Measurements from ENCODE around the gene TBXA2R.
"Not testable (repeated sequence)": the region's sequence is repeated elsewhere in the genome, so short reads cannot be mapped to it uniquely, and the experiment has no call there.

The TBXA2R gene

DNA sequence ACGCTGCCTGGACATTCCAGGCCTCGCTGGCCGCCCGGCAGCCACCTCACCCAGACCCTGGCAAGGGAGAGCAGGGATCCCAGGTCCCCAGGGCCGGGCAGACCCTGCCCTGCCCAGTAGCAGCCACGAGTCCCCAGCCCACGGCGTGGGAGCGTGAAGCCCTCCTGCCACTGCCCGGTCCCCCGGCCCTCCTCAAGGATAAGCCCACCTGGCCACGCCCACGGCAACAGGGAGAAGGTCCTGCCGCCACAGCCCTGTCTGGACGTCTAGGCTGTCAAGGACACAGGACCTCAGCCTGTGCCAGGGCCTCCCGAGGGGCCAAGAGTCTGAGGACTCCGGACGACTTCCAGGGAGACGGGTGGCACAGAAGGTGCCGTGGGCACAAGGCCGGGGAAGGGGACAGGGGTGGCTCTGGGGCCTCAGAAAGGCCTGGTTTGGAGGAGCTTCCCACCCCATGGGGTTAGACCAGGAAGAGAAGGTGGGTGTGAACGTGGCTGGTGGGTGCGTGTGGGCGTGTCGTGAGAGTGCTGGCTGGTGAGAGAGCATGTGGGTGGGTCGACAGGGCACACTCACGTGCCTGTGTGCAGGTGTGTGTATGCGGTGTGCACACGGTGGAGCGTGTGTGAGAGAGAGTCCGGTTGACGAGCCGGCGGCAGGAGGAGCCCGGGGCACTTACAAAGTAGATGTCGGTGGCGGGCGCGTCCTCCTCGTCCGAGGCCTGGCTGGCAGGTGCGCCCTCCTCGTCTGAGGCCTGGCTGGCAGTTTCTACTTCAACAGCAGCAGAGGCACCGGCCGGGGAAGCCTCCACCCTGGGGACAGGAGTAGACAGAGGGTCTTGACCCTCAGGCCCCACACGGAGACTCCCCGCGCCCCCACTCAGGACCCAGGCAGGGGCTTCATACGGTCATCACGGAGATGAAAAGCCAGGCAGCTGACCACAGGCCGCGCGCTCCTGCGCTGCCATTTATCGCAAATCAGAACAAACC, 31.8 kb upstream of the TBXA2R start:
- DNase-seq, result no peak

DNA sequence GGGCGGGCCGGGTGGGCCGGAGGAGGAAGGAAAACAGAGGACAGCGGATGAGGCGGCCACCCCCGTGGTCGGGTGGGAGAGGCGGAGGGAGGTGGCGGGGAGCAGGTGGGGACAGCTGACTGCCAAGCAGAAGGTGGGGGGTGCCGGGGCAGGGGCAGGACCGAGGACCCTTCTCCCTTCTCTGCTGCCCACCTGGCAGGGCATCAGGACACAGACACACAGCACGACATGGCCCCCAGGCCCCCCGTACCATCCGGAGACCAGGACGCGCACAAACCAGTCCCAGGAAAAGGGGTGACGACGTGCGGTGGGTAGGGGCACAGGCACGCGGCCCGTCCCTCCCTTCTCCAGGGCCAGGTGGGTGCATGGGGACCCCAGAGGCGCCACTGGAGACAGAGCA, 30.9 kb upstream of the TBXA2R start:
- no peak for DNase-seq

DNA sequence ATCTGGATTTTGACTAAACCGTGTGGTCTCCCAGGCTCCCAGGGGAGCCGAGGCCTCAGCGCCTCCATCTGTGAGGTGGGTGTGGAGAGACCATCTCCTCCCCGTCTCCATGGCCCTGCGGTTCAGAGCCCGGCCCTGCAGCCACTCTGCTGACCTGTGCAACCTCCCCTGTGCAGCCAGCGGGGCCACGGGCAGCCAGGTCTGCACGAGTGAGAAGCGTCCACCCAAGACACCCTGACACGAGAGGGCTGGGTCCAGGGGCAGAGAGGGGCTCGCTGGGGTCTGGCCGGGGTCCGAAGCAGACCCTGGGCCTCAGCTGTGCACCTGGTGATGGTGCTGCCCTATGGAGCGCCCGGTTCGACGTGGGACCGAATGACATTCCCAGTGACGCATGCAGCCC, 30.3 kb upstream of the TBXA2R start:
- DNase-seq, result no peak

DNA sequence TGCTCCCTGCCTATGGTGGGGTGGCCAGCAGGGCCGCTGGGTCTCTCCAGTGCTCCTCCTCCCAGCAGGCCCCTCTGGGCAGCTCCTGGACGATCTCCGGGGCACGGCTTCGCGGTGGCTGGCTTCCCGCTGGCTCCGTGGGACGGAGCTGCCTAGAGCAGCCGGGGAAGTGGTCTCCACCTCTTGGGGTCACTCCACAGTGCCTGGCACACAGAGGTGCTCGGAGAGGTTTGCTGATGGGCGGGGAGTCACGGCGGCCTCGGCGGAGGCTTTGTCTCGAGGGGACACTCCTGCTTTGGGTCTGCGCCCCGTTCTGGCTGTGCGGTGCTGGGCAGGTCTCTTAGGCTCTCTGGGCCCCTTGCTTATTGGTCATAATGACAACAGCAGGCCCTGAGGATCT, 29.8 kb upstream of the TBXA2R start:
- DNase-seq, result no peak

- no peak for DNase-seq
Observed at GRCh38 chr19:3634496-3635045, 27.9 kb upstream of the TBXA2R start.

DNA sequence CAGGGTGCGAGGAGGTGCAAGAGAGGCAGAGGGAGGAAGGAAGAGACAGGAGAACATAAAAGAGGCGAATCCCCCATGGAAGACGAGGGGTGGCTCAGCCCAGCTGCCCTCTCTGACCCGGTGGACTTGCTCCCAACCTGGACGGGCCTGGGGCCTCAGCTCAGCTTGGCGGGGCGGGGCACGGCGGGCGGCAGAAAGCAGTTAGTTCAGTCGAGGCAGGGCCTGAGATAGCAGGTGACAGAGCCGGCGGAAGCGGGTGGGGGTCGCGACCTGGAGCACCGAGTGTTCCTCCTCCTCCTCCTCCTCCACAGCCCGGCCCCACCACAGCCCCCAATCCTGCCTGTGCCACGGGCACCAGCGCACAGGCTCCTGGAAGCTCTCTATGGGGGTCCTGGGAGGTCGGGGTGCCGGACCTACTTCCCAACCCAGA, 26.9 kb upstream of the TBXA2R start:
- DNase-seq, result no peak

DNA sequence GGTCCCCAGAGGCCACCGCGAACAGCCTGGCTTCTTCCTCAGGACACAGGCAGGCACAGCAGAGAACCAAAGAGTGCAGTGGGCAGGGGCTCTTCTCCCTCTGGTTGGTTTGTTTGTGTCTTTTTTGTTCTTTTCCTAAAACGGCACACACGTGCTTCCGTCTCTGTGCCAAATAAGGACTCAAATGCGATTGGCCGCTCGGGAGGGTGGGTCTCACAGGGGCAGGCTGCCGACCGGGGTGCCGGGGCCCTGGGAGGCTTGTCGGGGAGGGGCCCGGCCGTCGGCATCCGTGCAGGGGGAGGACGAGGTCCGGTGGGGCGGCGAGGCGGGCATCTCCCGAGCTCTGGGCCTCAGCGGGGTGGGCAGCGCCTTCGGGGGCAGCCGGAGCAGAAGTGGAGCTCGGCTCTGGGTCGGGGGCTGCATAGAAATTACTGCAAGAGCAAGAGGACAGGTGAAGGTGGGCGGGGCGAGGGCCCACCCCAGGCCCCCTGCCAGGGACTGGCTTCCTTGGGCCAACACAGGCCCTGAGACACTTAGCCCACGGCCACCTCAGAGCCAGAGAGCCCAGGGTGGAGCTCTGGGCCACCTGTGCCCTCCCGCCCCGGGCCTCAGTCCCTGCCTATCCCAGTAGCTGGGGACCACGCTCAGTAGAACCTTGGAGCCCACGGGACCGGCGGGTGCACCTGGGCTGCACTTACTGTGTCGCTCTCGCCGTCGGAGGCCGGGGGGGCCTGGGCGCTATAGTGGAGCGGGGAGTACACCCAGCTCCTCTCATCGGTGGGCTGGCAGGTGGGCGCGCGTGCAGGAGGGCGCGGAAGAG, 26.3 kb upstream of the TBXA2R start:
- no peak for DNase-seq

GRCh38 chr19:3632098-3632497, 25.4 kb upstream of the TBXA2R start:
- DNase-seq, result no peak

DNA sequence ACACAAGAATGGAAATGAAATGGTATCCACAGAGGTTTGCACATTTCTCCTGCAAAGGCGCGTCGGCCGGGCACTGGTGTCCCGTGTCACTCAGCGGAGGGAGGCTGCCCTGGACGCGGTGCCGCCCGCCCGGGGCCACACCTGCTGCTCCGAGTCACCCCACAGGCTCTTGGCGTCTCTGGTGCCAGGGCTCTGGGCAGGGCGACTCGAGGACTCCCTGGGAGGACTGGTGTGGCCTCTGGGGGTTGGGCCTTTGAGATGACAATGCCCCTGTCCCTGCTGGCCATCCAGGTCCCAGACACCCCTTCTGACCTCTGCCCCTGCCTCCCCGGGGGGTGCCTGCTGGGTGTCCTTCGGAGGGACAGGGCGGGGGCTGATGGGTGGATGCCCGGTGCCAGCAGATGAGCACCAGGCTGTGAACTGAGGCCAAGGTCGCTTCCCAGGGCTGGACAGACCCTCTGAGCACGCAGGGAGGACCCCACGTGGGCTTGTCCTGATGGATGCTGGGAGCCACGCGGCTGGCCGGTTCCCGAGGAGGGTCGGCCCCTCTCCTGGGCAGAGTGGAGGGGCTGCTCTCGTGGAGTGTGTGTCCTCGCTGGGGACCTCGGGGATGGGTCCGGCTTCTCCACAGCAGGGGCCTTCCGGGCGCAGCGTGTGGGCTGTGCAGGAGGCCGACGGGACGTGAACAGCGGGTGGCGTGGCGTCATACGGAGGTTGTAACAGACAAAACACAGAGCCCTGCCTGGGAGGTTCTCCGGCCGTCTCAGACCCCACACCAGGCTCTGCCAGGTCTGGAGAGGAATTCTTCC, 24.6 kb upstream of the TBXA2R start:
- no peak for DNase-seq

DNA sequence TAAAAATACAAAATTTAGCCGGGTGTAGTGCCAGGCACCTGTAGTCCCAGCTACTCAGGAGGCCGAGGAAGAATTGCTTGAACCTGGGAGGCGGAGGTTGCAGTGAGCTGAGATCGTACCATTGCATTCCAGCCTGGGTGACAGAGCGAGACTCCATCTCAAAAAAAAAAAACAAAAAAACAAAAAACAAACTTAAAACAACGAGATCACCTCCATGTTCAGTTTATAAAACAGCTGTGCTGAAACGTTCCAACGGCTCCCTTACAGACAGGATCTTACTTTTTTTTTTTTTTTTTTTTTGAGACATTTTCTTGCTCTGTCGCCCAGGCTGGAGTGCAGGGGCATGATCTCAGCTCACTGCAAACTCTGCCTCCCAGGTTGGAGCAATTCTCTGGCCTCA, 22.1 kb upstream of the TBXA2R start:
- not testable (repeated sequence) for DNase-seq

DNA sequence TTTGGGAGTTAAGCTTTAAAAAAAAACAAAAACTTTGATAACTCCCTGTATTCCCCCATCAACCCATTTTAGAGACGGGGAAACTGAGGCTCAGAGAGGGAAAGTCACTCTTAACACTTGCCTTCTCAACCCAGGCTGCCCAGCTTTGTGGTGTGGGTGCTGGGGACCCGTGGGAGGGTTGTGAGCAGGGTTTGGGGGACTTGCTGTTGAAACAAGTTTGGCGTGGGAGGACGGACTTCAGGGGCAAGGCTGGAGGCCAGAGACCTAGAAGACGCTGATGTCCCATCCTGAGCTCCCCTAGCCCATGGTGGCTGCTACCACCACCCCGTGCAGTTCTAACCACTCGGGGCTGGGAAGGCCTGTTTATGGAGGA, 20.7 kb upstream of the TBXA2R start:
- DNase-seq, result no peak

- DNase-seq, result peak; percentile 87 to 97
Observed at GRCh38 chr19:3626473-3627350, 20.0 kb upstream of the TBXA2R start, which contains the start of gene CACTIN. TSS of gene CACTIN (minus strand) at chr19:3626790. CDS start at chr19:3626762, 28 bp downstream.

GRCh38 chr19:3625996-3626472, 19.4 kb upstream of the TBXA2R start:
- DNase-seq, result no peak

DNA sequence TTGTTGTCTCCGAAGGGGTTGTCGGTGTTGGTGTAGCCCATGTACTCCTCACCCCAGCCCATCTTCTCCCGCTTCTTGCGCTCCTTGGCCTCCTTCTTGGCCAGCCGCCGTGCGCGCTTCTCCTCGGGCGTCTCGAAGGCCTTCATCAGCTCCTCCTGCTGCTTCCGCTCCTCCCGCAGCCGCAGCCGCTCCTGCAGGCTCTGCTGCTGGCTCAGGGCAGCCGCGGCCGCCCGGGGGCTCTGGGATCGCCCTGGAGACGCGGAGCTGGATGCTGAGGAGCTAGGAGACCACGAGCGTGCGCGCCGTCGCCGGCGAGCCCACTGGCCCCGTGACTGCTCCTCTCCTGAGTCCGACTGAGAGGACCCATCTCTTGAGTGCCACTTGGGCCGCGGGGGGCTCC, 17.0 kb upstream of the TBXA2R start:
- no peak for DNase-seq

DNA sequence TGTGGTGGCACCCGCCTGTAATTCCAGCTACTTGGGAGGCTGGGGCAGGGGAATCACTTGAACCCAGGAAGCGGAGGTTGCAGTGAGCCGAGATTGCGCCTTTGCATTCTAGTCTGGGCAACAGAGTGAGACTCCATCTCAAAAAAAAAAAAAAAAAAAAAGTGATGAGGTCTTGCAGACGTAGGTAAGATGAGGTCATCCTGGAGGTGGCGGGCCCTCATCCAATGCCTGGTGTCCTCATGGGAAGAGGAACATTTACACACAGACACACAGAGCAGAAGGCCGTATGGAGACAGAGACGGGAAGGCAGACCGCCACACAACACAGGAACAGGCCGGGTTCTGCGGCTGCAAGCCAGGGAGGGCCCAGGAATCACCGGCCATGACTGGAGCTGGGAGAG, 15.5 kb upstream of the TBXA2R start:
- DNase-seq, result no peak

DNA sequence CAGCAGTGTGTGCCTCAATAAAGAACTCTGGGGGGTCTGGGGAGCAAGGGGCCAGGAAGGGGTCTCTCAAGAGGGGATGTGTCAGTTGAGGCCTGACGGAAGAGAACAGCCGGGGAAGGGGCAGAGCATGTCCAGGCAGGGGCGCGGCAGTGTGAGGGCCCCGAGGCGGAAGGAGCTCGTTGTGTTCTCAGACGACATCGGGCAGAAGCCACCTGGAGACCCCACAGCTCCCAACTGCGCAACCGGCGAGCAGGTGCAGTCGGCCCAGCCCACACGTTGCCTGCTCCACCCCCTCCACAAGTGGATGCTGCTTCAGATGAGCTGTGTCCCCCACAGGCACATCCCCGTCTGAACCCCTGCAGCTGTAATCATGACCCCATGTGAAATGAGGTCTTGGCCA, 15.0 kb upstream of the TBXA2R start:
- no peak for DNase-seq

- no peak for DNase-seq
Observed at GRCh38 chr19:3620817-3621547, 14.3 kb upstream of the TBXA2R start.

DNA sequence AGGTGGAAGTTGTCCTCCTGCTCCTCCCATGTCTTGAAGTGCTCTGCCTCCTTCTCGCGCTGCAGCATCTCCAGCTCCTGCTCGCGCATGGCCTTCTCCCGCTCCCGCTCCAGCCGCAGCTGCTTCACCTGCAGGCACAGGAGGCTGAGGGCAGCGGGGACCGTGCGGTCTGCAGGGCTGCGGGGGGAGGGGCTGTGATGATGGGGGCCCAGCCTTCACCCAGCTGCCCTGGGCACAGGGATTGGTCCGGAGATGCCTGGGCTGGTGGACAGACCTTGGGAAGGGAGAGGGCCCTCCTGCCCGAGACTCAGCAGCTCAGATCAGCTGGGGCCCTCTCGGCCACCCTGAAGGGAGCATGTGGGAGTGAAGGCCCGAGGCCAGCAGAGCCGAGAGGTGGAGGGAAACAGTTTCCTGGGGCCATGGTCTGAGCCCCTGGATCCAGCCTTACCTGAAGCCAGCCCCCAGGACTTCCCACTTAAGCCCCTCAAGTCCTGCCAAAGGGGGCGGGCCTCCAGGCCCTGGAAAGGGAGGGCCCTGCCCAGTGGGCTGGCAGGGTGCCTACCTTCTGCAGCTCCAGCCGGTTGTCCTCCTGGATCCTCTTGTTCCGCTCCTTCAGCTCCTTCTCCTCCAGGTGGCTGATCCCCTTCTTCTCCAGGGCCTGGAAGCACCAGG, 13.6 kb upstream of the TBXA2R start:
- no peak for DNase-seq

GRCh38 chr19:3619631-3620012, 12.9 kb upstream of the TBXA2R start:
- no peak for DNase-seq
